Uterus (tissue), 2 donors: ENCODE data around the gene JAG1.

Experiments
- CTCF ChIP-seq, 4 experiments: fragments of 200-600 bp in 2 of 4; fragments of 450-650 bp in 2 of 4; sonication (generic) in 2 of 4; IDR thresholded peaks; one replicate each; pipeline ENCODE4 v1.5.1; 2016 to 2019; ENCODE audit warnings: antibody characterized with exemption in 4 of 4, mild to moderate bottlenecking in 2 of 4, moderate library complexity in 1 of 4
- POLR2A ChIP-seq, 2 donors: fragments of 450-650 bp; IDR thresholded peaks; one replicate each; pipeline ENCODE4 v1.6.1; 2016; ENCODE audit warnings: antibody characterized with exemption in 2 of 2, mild to moderate bottlenecking in 1 of 2, moderate library complexity in 1 of 2

DNA sequence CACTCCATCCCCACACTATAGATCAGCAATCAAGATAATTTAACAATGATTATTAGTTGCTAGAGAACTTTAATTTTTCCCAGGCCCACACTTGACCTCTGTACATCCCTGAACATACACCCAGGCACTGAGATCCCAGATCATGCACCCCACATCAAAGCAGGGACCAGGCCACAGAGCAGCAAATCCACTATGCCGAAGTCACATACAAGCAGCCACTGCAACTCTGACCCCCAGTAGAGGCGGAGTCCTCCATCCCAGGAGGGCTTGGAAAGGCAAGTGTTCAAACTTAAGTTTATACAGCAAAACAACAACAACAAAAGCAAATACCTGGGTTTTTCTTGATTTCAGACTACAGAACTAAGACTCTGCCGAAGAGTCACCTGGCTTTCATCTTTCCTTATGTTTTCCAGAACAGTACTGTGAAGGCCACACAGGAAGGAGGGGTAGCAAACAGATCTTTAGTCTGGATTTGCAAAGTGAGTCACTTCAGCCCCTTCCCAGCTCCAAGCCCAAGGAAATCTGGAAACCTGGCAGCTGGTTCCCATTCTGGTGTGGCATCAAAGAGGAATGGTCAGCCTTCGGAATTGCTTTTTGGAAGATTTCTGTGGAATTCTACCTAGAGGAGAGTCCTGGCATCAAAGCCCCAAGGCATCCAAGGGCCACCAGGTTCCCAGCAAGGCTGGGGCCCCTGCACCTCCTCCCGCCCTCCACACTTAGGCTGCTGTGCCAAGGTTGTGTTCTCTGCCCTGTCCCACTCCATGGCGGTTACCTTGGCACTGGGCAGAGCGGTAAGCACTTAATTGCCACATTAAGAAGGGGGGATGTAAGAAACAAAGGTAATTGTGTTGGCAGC lies 7.3 kb downstream of the JAG1 start:
- no peak for TF ChIP-seq CTCF (IDR thresholded peaks at IDR 0.05)
- no peak for TF ChIP-seq POLR2A (IDR thresholded peaks at IDR 0.05)
